HG03442 (cell line): Measurements from ENCODE around the gene PRDM7.
"Not testable (repeated sequence)": the region's sequence is repeated elsewhere in the genome, so short reads cannot be mapped to it uniquely, and the experiment has no call there.

Experiments
- ATAC-seq: cut with Tn5 transposase; IDR thresholded peaks from one replicate; pipeline ENCODE4 v1.9.1; 2021; ENCODE audit warnings: mild to moderate bottlenecking, moderate library complexity; ENCODE audit not compliant: unreplicated experiment

The PRDM7 gene

DNA sequence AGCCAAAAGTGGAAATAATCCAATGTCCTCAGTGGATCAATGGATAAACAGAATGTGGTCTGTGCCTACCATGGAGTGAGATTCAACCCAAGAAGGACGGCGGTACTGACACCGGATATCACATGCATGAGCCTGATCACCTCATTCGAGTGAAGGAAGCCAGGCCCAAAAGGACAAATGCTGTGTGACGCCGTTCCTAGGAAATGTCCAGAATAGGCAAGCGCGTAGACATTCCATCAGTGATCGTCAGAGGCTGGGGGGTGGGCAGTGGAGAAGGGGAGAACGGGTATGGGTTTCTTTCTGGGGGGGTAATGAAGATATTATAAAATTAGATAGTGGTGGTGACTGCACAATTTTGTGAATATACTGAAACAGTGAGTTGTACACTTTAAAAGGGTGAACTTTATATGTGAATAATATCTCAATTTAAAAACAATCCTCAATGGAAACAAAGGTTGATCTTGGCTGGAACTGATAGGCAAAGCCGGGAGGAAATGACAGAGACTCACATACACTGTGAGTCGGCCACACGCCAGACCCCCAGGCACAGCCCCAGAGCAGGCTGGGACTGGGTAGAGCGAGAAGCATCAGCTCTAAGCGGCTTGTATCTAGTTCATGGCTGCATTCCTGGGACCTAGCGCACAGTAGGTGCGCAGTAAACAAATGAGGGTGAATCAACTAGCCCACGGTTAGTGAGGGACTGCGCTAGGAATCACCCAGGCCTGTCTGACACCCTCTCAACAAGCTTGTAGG, 61.4 kb downstream of the PRDM7 start:
- ATAC-seq: no peak

DNA sequence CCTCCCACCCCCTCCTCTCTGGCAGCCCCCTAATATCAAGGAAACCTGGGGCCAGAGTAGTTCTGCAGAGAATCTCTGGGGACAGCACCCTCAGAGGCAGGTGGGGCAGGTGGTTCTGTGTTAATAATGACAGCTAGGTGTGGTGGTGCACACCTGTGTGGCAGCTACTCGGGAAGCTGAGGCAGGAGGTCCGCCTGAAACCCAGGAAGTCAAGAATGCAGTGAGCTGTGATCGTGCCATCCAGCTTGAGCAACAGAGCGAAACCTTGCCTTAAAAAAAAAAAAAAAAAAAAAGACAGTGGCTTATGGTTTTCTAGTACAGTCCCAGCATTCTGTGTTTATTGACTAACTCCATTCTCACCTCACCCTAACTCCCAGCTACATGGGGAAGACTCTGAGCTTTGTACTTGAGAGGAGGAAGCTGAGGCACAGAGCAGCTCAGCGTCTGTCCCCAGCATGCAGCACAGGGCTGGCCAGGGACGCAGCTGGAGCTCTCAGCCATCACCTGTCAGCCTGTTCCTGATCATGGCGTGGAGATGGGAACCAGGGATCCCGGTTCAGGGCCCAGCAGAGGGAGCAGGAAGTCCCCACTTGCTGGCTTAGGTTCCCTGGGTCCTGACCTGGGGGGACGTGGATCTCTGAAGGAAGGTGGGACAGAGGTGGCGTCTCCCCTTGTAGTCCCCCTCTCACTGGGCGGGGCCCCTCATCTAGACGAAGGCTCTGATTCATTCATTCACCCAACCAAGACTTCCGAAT, 64.0 kb downstream of the PRDM7 start:
- ATAC-seq: no peak

DNA sequence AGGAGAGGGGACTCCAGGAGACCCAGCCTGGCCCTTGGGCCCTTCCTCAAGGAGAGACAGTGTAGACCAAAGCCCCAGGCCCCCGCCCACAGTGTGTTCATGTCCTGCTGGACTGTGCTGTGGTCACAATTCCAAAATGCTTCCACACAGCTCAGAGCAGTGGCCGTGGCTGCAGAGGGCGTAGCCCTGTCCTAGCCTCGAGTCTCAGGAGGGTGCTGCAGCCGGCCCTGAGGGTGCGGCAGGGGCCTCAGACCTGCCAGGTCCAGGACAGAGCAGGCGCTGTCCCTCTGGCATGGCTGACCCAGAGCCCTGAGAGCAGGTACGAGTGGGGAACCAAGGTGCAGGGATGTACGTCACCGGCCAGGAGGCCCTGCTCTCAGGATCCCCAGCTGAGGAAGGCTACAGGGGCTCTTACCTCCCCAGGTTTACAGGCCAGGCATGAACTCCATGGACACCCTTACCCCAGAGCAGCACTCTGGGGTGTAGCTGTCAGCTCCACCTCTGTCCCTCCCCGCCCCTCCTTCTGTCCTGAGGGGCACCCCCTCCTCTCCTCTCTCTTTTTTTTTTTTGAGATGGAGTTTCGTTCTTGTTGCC, 65.1 kb downstream of the PRDM7 start:
- no peak for ATAC-seq

DNA sequence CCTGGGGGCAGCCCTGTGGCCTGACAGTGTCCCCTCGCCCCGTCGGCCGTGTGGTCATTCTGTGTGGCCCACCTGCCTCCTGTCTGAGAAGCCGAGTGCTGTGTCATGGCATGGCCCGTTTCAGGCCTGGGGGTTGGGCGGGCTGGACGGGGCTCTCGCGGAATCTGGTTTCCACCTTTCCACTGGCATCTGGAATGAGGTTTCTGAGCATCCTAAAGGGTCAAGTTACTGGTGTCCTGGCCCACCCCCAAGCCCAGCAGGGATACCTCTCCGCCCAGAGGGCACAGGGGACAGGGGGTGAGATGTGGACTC, 65.7 kb downstream of the PRDM7 start:
- no peak for ATAC-seq

DNA sequence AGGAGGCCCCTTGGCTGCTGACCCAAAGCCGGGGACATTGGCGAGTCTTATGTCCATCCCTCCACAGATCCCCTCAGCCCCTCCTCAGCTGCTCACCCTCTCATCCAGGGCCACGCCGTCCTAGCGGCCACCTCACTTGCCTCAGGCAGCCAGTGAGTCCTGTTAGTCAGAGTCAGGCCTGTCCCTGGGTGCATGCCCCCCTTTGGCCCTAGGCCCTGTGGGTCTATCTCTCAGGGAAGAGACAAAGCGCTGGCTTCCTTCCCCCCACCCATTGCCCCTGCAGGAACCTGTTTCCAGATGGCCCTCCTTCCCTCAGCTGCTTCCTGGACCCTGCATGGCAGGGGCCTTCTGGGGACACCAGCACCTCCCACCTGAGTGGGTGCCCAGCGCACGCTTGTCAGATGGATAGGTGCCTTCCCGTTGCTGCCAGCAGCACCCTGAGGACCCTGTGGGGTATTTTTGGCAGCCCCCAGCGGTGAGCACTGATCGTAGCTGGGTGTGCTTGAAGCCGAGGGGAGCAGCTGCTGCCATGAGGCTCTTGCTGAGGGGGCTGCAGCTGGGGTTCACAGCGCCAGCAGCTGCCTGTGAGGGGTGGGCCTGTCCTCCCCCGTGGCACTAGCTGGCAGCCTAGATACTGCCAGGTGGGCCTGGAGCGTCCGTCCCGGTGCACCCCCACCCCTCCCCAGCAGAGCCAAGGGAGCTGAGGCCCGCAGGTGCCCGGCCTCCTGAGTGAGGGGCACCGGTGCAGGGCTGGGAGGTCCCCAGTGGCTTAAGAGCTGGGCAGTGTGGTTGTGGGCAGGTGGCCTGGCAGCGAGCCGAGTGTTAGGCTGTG, 66.2 kb downstream of the PRDM7 start:
- ATAC-seq: no peak

DNA sequence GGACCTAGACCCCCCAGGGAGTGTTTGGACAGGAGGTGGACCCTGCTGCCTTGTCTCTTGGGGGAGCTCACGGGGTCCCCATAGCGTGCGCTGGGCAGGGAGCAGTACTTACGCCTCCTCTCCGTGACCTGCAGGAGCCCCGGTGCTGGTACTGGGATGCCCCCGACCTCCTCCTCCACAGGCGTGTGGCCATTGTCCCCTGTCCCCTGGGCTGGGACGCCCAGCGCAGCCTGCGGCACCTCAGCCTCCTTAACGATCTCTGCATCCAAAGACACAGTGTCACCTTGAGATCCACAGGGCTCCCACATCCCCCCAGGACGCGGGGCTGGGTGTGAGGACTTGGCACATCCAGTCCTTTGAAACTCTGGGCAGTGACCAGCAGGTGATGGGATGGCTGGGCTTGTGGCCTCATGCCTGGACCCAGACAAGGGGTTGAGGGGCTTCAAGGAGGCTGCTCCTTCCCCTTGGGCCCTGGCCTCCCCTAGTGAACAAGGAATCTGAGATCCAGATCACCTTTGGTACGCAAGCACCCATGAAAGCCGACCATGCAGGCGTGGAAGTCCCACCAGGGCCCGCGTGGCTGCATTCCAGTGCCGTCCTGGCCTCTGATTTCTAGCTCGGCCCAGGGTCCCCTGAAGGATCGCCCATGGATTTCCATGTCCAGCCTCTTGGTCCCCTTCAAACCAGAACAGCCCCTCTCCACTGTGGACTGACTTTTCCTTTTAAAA, 67.8 kb downstream of the PRDM7 start:
- no peak for ATAC-seq

DNA sequence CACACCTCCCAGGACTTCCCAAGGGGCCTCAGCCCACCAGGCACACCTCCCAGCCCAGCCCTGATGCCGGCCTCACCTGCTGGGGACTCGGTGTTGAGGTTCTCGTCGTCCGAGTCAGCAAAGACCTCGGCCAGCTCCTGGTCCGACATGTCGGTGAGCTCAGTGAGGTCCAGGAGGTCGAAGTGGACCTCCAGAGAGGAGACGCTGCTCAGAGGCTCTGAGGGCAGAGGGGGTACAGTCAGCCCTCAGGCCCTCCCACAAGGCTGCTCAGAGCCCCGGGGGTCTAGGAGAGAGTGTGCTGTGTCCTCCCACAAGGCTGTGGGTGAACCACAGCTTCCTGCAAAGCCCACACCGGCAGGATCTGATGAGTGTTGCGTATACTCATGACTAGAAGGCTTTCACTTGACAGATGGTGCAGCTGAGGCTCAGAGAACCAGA, 68.4 kb downstream of the PRDM7 start:
- ATAC-seq: no peak

DNA sequence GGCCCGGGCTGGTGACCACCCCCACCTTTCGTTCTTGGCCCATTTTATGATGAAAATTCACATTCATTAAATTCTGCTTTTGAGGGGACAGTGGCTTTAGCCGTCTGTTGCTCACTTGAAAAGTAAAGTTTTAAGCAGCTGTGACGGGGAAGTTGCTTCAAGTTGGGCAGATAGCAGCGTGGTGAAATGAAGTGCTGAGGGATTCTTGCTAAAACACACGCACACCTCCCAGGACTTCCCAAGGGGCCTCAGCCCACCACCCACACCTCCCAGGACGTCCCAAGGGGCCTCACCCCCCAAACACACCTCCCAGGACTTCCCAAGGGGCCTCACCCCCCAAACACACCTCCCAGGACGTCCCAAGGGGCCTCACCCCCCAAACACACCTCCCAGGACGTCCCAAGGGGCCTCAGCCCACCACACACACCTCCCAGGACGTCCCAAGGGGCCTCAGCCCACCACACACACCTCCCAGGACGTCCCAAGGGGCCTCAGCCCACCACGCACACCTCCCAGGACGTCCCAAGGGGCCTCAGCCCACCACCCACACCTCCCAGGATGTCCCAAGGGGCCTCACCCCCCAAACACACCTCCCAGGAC, 69.4 kb downstream of the PRDM7 start:
- not testable (repeated sequence) for ATAC-seq

DNA sequence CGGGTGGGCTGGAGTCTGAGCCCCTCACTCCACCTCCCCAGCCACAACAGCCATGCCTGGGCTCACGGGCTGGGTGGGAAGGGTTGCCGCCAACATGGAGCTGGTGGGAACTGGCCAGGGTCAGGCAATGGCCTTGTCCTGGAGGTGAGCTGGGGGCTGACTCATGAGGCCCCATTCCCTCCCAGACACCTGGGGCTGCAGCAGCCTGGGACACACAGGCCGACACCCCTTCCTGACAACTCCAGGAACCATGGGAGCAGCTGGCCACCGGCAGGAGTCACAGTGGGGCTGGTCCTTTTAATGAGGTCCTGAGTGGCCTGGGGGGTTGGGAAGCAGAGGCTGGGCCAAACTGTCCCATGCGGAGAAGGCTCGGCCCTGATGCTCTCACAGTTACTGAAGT, 70.1 kb downstream of the PRDM7 start:
- ATAC-seq: no peak
